C4-2B (cell line): Measurements from ENCODE around the gene SNTA1.

Experiments used
- CTCF ChIP-seq: fragments of 450-650 bp; conservative IDR thresholded peaks from 2 replicates; pipeline ENCODE4 v1.5.1; 2017; ENCODE audit warnings: mild to moderate bottlenecking
- ZFX ChIP-seq: fragments of 450-650 bp; IDR thresholded peaks from 2 replicates; pipeline ENCODE4 v1.6.1; 2017

DNA sequence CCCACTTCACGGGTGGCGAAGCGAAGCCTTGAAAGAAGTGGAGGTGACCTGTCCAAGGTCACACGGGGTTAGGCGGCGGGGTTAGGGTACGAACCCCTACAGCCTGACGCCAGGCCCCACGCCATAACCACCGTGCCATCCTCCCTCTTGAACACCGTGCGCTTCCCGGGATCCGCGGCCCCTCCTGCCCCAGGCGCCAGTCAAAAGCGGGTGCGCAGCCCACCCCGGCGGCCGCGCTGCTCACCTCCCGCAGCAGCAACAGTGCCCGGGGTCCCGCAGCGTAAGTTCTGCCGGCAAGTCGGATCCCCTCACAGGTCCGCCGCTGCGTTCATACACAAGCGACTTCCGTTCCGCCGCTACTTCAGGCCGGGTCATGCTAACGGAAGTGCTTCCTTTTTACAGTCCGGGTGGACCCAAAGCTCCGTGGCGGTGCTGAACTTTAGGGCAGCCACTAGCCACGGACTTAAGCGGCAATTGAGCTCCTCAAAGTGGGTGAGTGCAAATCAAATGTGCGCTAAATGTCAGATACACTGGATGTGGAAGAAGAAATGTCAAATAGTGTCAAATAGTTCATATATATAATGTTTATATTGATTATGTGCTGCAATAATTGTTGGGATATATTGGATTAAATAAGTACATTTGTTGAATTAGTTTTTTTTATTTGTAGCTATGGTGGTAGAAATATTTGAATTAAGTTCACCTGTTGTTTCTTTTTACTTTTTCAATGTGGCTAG lies 42.2 kb downstream of the SNTA1 start, which contains the start of gene CDK5RAP1:
- TF ChIP-seq CTCF (no peak), ZFX (peak; percentile 90)
